Hepatocyte (in vitro differentiated cells): ENCODE results near the gene CLIP4.

Experiments
- EZH2 ChIP-seq: fragments of 200-600 bp; sonication (generic); IDR thresholded peaks from 2 replicates; pipeline ENCODE4 v1.6.1; 2016; ENCODE audit warnings: antibody characterized with exemption, mild to moderate bottlenecking, borderline replicate concordance
- EZH2phosphoT487 ChIP-seq: fragments of 200-600 bp; sonication (generic); IDR thresholded peaks from one replicate; pipeline ENCODE4 v1.6.1; 2018; ENCODE audit warnings: antibody characterized with exemption, mild to moderate bottlenecking, low read depth, moderate library complexity; ENCODE audit not compliant: unreplicated experiment, severe bottlenecking
- TF ChIP-seq, protein P1 (sequence below): fragments of 200-600 bp; sonication (generic); IDR thresholded peaks from 2 replicates; pipeline ENCODE4 v1.5.1; 2016; ENCODE audit warnings: antibody characterized with exemption, mild to moderate bottlenecking; ENCODE audit not compliant: poor library complexity

GRCh38 chr2:29218071-29218470 is 102.9 kb downstream of the CLIP4 start:
- TF ChIP-seq, protein P1, sequence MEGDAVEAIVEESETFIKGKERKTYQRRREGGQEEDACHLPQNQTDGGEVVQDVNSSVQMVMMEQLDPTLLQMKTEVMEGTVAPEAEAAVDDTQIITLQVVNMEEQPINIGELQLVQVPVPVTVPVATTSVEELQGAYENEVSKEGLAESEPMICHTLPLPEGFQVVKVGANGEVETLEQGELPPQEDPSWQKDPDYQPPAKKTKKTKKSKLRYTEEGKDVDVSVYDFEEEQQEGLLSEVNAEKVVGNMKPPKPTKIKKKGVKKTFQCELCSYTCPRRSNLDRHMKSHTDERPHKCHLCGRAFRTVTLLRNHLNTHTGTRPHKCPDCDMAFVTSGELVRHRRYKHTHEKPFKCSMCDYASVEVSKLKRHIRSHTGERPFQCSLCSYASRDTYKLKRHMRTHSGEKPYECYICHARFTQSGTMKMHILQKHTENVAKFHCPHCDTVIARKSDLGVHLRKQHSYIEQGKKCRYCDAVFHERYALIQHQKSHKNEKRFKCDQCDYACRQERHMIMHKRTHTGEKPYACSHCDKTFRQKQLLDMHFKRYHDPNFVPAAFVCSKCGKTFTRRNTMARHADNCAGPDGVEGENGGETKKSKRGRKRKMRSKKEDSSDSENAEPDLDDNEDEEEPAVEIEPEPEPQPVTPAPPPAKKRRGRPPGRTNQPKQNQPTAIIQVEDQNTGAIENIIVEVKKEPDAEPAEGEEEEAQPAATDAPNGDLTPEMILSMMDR, result no peak
- TF ChIP-seq EZH2 (no peak), EZH2phosphoT487 (no peak)
